ENCODE measurements around the gene DTD1.

Gene DTD1

DNA sequence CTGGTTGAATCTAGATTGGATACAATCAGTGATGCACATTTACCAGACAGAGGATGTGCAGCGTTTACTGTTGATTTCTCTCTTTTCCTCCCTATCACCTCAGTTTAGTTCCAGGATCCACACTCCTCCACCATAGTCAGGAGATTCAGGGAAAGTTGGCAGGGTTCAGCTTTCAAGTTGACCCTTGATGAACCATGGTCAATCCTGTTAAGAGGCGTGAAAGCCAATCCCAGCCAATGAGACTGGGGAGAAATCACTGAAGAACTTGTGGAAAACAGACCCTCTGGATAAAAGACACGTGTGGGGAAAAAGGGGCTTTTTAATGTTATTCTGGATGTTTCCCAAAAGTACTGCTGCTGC is 206.6 kb downstream of the DTD1 start:
- Histone ChIP-seq H3K4me1 (ENCODE audit: insufficient read depth, poor library complexity, severe bottlenecking) (no peaks in the 10 kb centered on the region), H3K27me3 (ENCODE audit: insufficient read depth, poor library complexity, severe bottlenecking) (no peaks in the 10 kb centered on the region), H3K4me3 (ENCODE audit: severe bottlenecking) (peak overlapping the region; percentile 59), H3K9me3 (ENCODE audit: severe bottlenecking) (no peaks in the 10 kb centered on the region), H3K36me3 (ENCODE audit: low read depth) (no peaks in the 10 kb centered on the region), H3K27ac (ENCODE audit: poor library complexity, severe bottlenecking) (no peak overlapping the region)
- peak; percentile 24; the same call in 2 of the 3 replicates for ATAC-seq (ENCODE audit: low read depth)
- TF ChIP-seq, protein P1, sequence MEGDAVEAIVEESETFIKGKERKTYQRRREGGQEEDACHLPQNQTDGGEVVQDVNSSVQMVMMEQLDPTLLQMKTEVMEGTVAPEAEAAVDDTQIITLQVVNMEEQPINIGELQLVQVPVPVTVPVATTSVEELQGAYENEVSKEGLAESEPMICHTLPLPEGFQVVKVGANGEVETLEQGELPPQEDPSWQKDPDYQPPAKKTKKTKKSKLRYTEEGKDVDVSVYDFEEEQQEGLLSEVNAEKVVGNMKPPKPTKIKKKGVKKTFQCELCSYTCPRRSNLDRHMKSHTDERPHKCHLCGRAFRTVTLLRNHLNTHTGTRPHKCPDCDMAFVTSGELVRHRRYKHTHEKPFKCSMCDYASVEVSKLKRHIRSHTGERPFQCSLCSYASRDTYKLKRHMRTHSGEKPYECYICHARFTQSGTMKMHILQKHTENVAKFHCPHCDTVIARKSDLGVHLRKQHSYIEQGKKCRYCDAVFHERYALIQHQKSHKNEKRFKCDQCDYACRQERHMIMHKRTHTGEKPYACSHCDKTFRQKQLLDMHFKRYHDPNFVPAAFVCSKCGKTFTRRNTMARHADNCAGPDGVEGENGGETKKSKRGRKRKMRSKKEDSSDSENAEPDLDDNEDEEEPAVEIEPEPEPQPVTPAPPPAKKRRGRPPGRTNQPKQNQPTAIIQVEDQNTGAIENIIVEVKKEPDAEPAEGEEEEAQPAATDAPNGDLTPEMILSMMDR (IDR thresholded peaks at IDR 0.05; ENCODE audit: poor library complexity, severe bottlenecking) = no peak
- no peak for DNase-seq (ENCODE audit: low spot score)

DNA sequence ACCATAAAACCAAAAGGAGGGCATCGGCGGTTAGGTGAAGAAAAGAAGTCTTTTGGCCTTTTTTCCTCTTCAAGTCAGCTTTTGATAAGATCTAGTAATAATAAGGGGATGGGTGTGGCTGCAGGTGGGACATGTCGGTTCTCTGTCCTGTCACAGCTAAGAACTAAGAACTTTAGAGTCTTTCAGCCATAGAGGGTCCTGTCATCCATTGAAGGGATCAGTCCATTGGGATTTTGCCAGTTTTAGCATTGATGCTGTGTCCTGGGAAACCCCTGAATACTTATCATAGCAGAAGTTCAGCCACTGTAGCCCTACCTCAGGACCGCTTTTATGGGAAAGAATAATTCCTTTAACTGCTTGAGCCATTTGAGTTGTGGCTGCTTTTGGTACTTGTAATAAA is 207.5 kb downstream of the DTD1 start:
- ATAC-seq (ENCODE audit: low read depth) = no peak
- H3K36me3 ChIP-seq (ENCODE audit: low read depth) = no peaks in the 10 kb centered on the region
- H3K4me1 ChIP-seq (ENCODE audit: insufficient read depth, poor library complexity, severe bottlenecking) = no peaks in the 10 kb centered on the region
- H3K4me3 ChIP-seq (ENCODE audit: severe bottlenecking) = no peak overlapping the region
- no peaks in the 10 kb centered on the region for H3K27me3 ChIP-seq (ENCODE audit: insufficient read depth, poor library complexity, severe bottlenecking)
- DNase-seq (ENCODE audit: low spot score) = no peak
- no peak overlapping the region for H3K27ac ChIP-seq (ENCODE audit: poor library complexity, severe bottlenecking)
- no peaks in the 10 kb centered on the region for H3K9me3 ChIP-seq (ENCODE audit: severe bottlenecking)
- TF ChIP-seq, protein P1 (IDR thresholded peaks at IDR 0.05; ENCODE audit: poor library complexity, severe bottlenecking) = no peak

DNA sequence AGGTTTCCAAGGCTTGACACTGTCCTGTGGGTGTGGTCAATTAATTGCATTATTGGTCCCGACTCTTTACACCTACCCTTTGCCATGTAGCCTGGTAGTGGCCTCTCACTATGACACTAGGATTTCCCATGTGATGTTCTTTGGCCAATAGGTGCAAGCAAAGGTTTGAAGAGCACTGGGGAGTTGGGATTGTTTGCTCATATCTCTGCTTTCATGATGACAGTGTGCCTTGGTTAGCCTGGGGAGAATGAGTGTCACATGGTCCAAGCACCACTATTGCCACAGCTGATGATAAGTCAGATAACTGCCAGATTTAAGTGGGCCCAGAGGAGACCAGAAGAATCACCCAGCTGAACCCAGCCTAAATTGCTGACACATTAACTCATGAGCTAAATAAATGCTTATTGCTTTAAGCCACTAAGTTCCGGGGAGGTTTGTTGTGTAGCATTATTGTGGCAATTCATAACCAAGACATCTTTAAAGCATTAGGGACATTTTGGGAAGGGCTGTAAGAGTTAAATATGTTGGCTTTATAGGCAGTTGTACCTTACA is 208.5 kb downstream of the DTD1 start:
- no peak for DNase-seq (ENCODE audit: low spot score)
- ATAC-seq (ENCODE audit: low read depth) = no peak
- H3K36me3 ChIP-seq (ENCODE audit: low read depth) = no peaks in the 10 kb centered on the region
- no peaks in the 10 kb centered on the region for H3K9me3 ChIP-seq (ENCODE audit: severe bottlenecking)
- no peaks in the 10 kb centered on the region for H3K27me3 ChIP-seq (ENCODE audit: insufficient read depth, poor library complexity, severe bottlenecking)
- no peaks in the 10 kb centered on the region for H3K4me1 ChIP-seq (ENCODE audit: insufficient read depth, poor library complexity, severe bottlenecking)
- H3K4me3 ChIP-seq (ENCODE audit: severe bottlenecking) = no peak overlapping the region
- TF ChIP-seq, protein P1 (IDR thresholded peaks at IDR 0.05; ENCODE audit: poor library complexity, severe bottlenecking) = no peak
- no peak overlapping the region for H3K27ac ChIP-seq (ENCODE audit: poor library complexity, severe bottlenecking)

DNA sequence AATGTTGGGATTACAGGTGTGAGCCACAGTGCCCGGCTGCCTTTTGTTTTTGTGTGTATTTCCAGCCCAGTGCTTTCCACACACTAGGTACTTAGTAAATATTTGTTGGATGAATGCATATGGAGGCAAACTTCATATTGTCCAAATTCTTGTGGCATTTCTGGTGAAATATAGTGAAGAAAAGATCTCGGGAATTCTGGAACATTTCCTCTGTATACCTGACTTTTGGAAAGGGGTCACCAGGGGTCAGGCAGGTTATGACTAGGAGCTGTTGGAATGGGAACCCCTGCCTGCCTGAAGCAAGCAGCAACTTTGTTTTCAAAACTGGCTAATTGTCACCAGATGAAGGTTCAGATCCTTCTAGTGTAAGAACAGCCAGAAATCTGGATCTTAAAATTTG is 213.7 kb downstream of the DTD1 start:
- H3K4me3 ChIP-seq (ENCODE audit: severe bottlenecking) = no peak overlapping the region
- TF ChIP-seq, protein P1 (IDR thresholded peaks at IDR 0.05; ENCODE audit: poor library complexity, severe bottlenecking) = no peak
- H3K27ac ChIP-seq (ENCODE audit: poor library complexity, severe bottlenecking) = no peak overlapping the region
- no peaks in the 10 kb centered on the region for H3K4me1 ChIP-seq (ENCODE audit: insufficient read depth, poor library complexity, severe bottlenecking)
- H3K36me3 ChIP-seq (ENCODE audit: low read depth) = no peaks in the 10 kb centered on the region
- no peak for ATAC-seq (ENCODE audit: low read depth)
- no peak for DNase-seq (ENCODE audit: low spot score)
- no peaks in the 10 kb centered on the region for H3K9me3 ChIP-seq (ENCODE audit: severe bottlenecking)
- H3K27me3 ChIP-seq (ENCODE audit: insufficient read depth, poor library complexity, severe bottlenecking) = no peaks in the 10 kb centered on the region

DNA sequence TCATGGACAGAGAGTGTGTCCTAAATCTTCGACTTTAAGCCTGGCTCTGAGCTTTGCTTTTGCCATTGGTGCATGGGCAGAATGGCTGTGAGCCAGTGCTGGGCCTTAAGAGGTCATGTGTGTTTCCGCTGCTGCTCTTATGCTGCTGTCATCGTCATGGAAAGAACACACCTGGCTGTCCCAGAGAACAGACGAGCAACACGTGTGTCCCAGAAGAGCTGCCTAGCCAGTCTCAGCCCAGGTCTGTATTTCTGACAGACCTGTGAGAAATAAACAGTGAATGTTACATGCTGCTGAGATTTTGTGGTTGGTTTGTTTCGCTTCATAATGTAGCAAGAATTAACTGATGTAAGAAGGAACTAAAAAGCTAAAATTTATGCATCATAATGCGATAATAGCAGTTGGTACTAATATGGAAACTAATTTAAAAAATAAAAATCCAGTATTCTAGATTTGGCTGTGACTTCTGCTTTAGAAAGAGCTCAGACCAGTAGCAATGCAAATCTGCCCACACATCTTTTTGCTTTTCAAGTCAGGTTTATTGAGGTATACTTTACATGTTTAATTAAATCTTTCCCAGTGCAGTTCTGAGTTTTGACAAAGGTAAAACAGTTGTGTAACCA is 214.3 kb downstream of the DTD1 start:
- TF ChIP-seq, protein P1 (IDR thresholded peaks at IDR 0.05; ENCODE audit: poor library complexity, severe bottlenecking) = no peak
- ATAC-seq (ENCODE audit: low read depth) (no peak), DNase-seq (ENCODE audit: low spot score) (no peak)
- no peaks in the 10 kb centered on the region for H3K4me1 ChIP-seq (ENCODE audit: insufficient read depth, poor library complexity, severe bottlenecking)
- H3K27me3 ChIP-seq (ENCODE audit: insufficient read depth, poor library complexity, severe bottlenecking) = no peaks in the 10 kb centered on the region
- H3K9me3 ChIP-seq (ENCODE audit: severe bottlenecking) = no peaks in the 10 kb centered on the region
- H3K4me3 ChIP-seq (ENCODE audit: severe bottlenecking) = no peak overlapping the region
- no peaks in the 10 kb centered on the region for H3K36me3 ChIP-seq (ENCODE audit: low read depth)
- H3K27ac ChIP-seq (ENCODE audit: poor library complexity, severe bottlenecking) = no peak overlapping the region
